HepG2 (cell line): ENCODE results near the gene MUL1. TPM values are rescaled to one million over a fixed set of nuclear protein-coding genes. Genes with fewer than 3 reads are reported as not detected.

ENCODE experiments used
- AGO2 ChIP-seq: fragments of 200-400 bp; formaldehyde crosslinking; optimal IDR thresholded peaks from 2 replicates; pipeline ENCODE3; 2017; ENCODE audit warnings: mild to moderate bottlenecking, low read depth, low read length, moderate library complexity
- ATF2 ChIP-seq: sonication (generic); formaldehyde crosslinking; IDR thresholded peaks from 2 replicates; pipeline ENCODE4 v1.4.0; 2020; ENCODE audit warnings: missing genetic modification reagents
- ETV5 ChIP-seq: IDR thresholded peaks from 2 replicates; pipeline ENCODE4 v1.6.1; 2018; ENCODE audit warnings: missing biosample characterization, missing genetic modification reagents, inconsistent platforms, borderline replicate concordance
- HOXA5 ChIP-seq: sonication (generic); formaldehyde crosslinking; IDR thresholded peaks from 2 replicates; pipeline ENCODE4 v1.4.0; 2020; ENCODE audit warnings: missing genetic modification reagents
- NONO ChIP-seq, 2 experiments: fragments of 450-650 bp in 1 of 2; sonication (generic) in 1 of 2; formaldehyde crosslinking in 1 of 2; IDR thresholded peaks in 1 of 2; conservative IDR thresholded peaks in 1 of 2; 2 replicates each; pipeline versions ENCODE4 v1.6.1 to v1.8.0; 2017 to 2022; ENCODE audit warnings: mild to moderate bottlenecking in 1 of 2, missing genetic modification reagents in 1 of 2, moderate library complexity in 1 of 2
- RBFOX2 ChIP-seq: fragments of 200-400 bp; formaldehyde crosslinking; IDR thresholded peaks from 2 replicates; pipeline ENCODE4 v1.6.1; 2017; ENCODE audit warnings: low read depth, mild to moderate bottlenecking, low read length
- ZC3H13 ChIP-seq: sonication (generic); formaldehyde crosslinking; IDR thresholded peaks from 2 replicates; pipeline ENCODE4 v1.8.1; 2023; ENCODE audit warnings: mild to moderate bottlenecking, missing genetic modification reagents, moderate library complexity
- ZNF101 ChIP-seq: sonication (generic); formaldehyde crosslinking; IDR thresholded peaks from 2 replicates; pipeline ENCODE4 v1.4.0; 2020; ENCODE audit warnings: mild to moderate bottlenecking, low read depth, missing genetic modification reagents, borderline replicate concordance
- ZNF230 ChIP-seq: sonication (generic); formaldehyde crosslinking; IDR thresholded peaks from 2 replicates; pipeline ENCODE4 v1.4.0; 2020; ENCODE audit warnings: mild to moderate bottlenecking, missing genetic modification reagents
- ZNF33B ChIP-seq: sonication (generic); formaldehyde crosslinking; IDR thresholded peaks from 2 replicates; pipeline ENCODE4 v1.5.1; 2020; ENCODE audit warnings: mild to moderate bottlenecking, missing genetic modification reagents
- ZNF343 ChIP-seq: sonication (generic); formaldehyde crosslinking; IDR thresholded peaks from 2 replicates; pipeline ENCODE4 v1.4.0; 2020; ENCODE audit warnings: mild to moderate bottlenecking, missing genetic modification reagents
- ZNF510 ChIP-seq: sonication (generic); formaldehyde crosslinking; IDR thresholded peaks from 2 replicates; pipeline ENCODE4 v1.4.0; 2020; ENCODE audit warnings: low read depth, mild to moderate bottlenecking, missing genetic modification reagents
- ZNF556 ChIP-seq: sonication (generic); formaldehyde crosslinking; IDR thresholded peaks from 2 replicates; pipeline ENCODE4 v1.4.0; 2020; ENCODE audit warnings: mild to moderate bottlenecking, missing genetic modification reagents, borderline replicate concordance
- polyA plus RNA-seq, 8 experiments: library from polyadenylated mRNA; depleted of rRNA in 3 of 8; stranded (reverse) in 7 of 8; unstranded in 1 of 8; fragments of >200 nt; fragmentation: Illumina TruSeq in 4 of 8; extraction: Trizol in 4 of 8; gene quantifications; 2 replicates each; pipeline versions ENCODE4 v1.2.1 to v1.2.3, GENCODE V29; 2011 to 2016; ENCODE audit warnings: low read depth in 4 of 8, missing spikeins in 1 of 8, mixed read lengths in 1 of 8; ENCODE audit not compliant: insufficient read depth in 1 of 8
- total RNA-seq, 5 experiments: library from RNA; depleted of rRNA; stranded (reverse); fragments of >200 nt; fragmentation: Illumina TruSeq; extraction: Trizol; gene quantifications; 2 replicates each; pipeline ENCODE4 v1.2.3, GENCODE V29; 2016; ENCODE audit warnings: low read depth in 1 of 5
- TF ChIP-seq, protein P1 (sequence below): sonication (generic); formaldehyde crosslinking; IDR thresholded peaks from 2 replicates; pipeline ENCODE4 v1.8.1; 2023; ENCODE audit warnings: mild to moderate bottlenecking, missing genetic modification reagents, borderline replicate concordance
- TF ChIP-seq, protein P2 (sequence below): sonication (generic); formaldehyde crosslinking; IDR thresholded peaks from 2 replicates; pipeline ENCODE4 v1.4.0; 2020; ENCODE audit warnings: mild to moderate bottlenecking, low read depth, missing genetic modification reagents
- TF ChIP-seq, protein P3 (sequence below): sonication (generic); formaldehyde crosslinking; IDR thresholded peaks from 2 replicates; pipeline ENCODE4 v1.5.0; 2020; ENCODE audit warnings: missing genetic modification reagents, mild to moderate bottlenecking, borderline replicate concordance
- TF ChIP-seq, protein P4 (sequence below): sonication (generic); formaldehyde crosslinking; IDR thresholded peaks from 2 replicates; pipeline ENCODE4 v1.4.0; 2020; ENCODE audit warnings: missing genetic modification reagents, mild to moderate bottlenecking, borderline replicate concordance

The MUL1 gene
- total and polyA plus RNA-seq, 2 of the 13 experiments (the other 11 are each of a cell fraction or from before 2014, with no cell fraction given) = 21.5 to 26.5 TPM

GRCh38 chr1:20479840-20480239 lies 28.1 kb downstream of the MUL1 start (continued):
- TF ChIP-seq, protein P1, sequence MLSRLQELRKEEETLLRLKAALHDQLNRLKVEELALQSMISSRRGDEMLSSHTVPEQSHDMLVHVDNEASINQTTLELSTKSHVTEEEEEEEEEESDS = 0 out of 2 replicates have a peak, but pooled peaks have one; percentile 28
- TF ChIP-seq, protein P2, sequence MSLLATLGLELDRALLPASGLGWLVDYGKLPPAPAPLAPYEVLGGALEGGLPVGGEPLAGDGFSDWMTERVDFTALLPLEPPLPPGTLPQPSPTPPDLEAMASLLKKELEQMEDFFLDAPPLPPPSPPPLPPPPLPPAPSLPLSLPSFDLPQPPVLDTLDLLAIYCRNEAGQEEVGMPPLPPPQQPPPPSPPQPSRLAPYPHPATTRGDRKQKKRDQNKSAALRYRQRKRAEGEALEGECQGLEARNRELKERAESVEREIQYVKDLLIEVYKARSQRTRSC (CRISPR knock-in tag) = 0 out of 2 replicates have a peak, but pooled peaks have one; percentile 31
- TF ChIP-seq RBFOX2 (peak; percentile 54), ZNF510 (CRISPR knock-in tag) (0 out of 2 replicates have a peak, but pooled peaks have one; percentile 47), ETV5 (CRISPR knock-in tag) (no peak), NONO (IDR thresholded peaks at IDR 0.05) (no peak), NONO (CRISPR knock-in tag; conservative IDR thresholded peaks at IDR 0.05) (no peak), ZNF33B (CRISPR knock-in tag) (0 out of 2 replicates have a peak, but pooled peaks have one; percentile 6), HOXA5 (CRISPR knock-in tag) (no peak), ZNF101 (CRISPR knock-in tag) (0 out of 2 replicates have a peak, but pooled peaks have one; percentile 55), ZNF230 (CRISPR knock-in tag) (peak; percentile 16; the same call in 1 of the 2 replicates), ZNF556 (CRISPR knock-in tag) (0 out of 2 replicates have a peak, but pooled peaks have one; percentile 23), ZNF343 (0 out of 2 replicates have a peak, but pooled peaks have one; percentile 69), ATF2 (no peak), AGO2 (peak; percentile 62), ZC3H13 (no peak)
- TF ChIP-seq, protein P3, sequence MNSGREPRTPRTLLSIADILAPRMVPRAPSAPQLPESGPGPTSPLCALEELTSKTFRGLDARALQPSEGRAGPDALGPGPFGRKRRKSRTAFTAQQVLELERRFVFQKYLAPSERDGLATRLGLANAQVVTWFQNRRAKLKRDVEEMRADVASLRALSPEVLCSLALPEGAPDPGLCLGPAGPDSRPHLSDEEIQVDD = no peak
- TF ChIP-seq, protein P4, sequence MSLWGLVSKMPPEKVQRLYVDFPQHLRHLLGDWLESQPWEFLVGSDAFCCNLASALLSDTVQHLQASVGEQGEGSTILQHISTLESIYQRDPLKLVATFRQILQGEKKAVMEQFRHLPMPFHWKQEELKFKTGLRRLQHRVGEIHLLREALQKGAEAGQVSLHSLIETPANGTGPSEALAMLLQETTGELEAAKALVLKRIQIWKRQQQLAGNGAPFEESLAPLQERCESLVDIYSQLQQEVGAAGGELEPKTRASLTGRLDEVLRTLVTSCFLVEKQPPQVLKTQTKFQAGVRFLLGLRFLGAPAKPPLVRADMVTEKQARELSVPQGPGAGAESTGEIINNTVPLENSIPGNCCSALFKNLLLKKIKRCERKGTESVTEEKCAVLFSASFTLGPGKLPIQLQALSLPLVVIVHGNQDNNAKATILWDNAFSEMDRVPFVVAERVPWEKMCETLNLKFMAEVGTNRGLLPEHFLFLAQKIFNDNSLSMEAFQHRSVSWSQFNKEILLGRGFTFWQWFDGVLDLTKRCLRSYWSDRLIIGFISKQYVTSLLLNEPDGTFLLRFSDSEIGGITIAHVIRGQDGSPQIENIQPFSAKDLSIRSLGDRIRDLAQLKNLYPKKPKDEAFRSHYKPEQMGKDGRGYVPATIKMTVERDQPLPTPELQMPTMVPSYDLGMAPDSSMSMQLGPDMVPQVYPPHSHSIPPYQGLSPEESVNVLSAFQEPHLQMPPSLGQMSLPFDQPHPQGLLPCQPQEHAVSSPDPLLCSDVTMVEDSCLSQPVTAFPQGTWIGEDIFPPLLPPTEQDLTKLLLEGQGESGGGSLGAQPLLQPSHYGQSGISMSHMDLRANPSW = no peak
- TF ChIP-seq, all 625 proteins: peak for 20
